ENCODE data around the gene PPP2R2B.

GRCh38 chr5:146778261-146778660, 100.3 kb downstream of the PPP2R2B start:
- TF ChIP-seq, protein P1, sequence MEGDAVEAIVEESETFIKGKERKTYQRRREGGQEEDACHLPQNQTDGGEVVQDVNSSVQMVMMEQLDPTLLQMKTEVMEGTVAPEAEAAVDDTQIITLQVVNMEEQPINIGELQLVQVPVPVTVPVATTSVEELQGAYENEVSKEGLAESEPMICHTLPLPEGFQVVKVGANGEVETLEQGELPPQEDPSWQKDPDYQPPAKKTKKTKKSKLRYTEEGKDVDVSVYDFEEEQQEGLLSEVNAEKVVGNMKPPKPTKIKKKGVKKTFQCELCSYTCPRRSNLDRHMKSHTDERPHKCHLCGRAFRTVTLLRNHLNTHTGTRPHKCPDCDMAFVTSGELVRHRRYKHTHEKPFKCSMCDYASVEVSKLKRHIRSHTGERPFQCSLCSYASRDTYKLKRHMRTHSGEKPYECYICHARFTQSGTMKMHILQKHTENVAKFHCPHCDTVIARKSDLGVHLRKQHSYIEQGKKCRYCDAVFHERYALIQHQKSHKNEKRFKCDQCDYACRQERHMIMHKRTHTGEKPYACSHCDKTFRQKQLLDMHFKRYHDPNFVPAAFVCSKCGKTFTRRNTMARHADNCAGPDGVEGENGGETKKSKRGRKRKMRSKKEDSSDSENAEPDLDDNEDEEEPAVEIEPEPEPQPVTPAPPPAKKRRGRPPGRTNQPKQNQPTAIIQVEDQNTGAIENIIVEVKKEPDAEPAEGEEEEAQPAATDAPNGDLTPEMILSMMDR (conservative IDR thresholded peaks at IDR 0.05; ENCODE audit: low read depth, low read length) = no peak
- TF ChIP-seq EZH2 (IDR thresholded peaks at IDR 0.05; ENCODE audit: low read length, unreplicated experiment) = no peak
- TF ChIP-seq EZH2phosphoT487 (IDR thresholded peaks at IDR 0.05; ENCODE audit: borderline replicate concordance, low read length) = no peak

Data from PC-3 (cell line).